GM12878 (cell line): ENCODE results near the gene RASGRF1. TPM values are rescaled to one million over a fixed set of nuclear protein-coding genes. Genes with fewer than 3 reads are reported as not detected.

Source experiments
- ATAC-seq: fragments of 200-7000 bp; cut with Tn5 transposase; 3 replicates; pipeline ENCODE4 v1.9.1; 2020; ENCODE audit warnings: mild to moderate bottlenecking, moderate library complexity
- BruUV-seq: library from RNA; stranded (reverse); fragments of 400-500 nt; replicated peaks from 2 replicates; lab custom pipeline; 2021; lab: Mats Ljungman, UMichigan
- CTCF ChIA-PET: fragments of 300-600 bp; sonication (Branson Sonifier 250); formaldehyde crosslinking; extraction: SDS; loops from one replicate; lab custom pipeline; 2021; ENCODE audit warnings: inconsistent platforms; lab: Yijun Ruan, JAX
- POLR2A ChIA-PET: fragments of 350-600 bp; formaldehyde crosslinking; extraction: SDS; loops from one replicate; lab custom pipeline; 2021; ENCODE audit warnings: inconsistent platforms; lab: Charles Lee
- RAD21 ChIA-PET: fragments of 300-600 bp; sonication (Branson Sonifier 250); formaldehyde crosslinking; loops from one replicate; lab custom pipeline; 2023; ENCODE audit warnings: antibody characterized with exemption; ENCODE audit not compliant: unreplicated experiment; lab: Charles Lee
- SMC1A ChIA-PET: fragments of 300-600 bp; sonication (Branson Sonifier 250); formaldehyde crosslinking; loops from one replicate; lab custom pipeline; 2023; ENCODE audit not compliant: unreplicated experiment, uncharacterized antibody; lab: Charles Lee
- DNase-seq: peaks from one replicate; pipeline ENCODE4 v3.0.0-alpha.2; 2011; ENCODE audit warnings: low read depth, low spot score
- FAIRE-seq: peaks from 3 replicates; lab custom pipeline; 2011; peaks lifted over from hg19 to GRCh38; lab: Jason Lieb, UNC
- H2AFZ ChIP-seq: 2 replicates; pipeline ENCODE4 v1.6.0; 2011; ENCODE audit warnings: low read depth, low read length, control low read depth; ENCODE audit not compliant: control insufficient read depth
- H3K27ac ChIP-seq: 2 replicates; pipeline ENCODE4 v1.5.1; 2011; ENCODE audit warnings: control low read depth; ENCODE audit not compliant: control insufficient read depth, insufficient read depth
- H3K27me3 ChIP-seq, 2 experiments: replicated peaks in 1 of 2; 2 replicates each; pipeline versions ENCODE4 v1.6.0 to v1.6.1; 2011; ENCODE audit warnings: low read length in 1 of 2; ENCODE audit not compliant: control insufficient read depth in 2 of 2, insufficient read depth in 2 of 2
- H3K36me3 ChIP-seq, 2 experiments: 2 replicates each; pipeline ENCODE4 v1.5.1; 2011; ENCODE audit warnings: low read length in 1 of 2; ENCODE audit not compliant: control insufficient read depth in 2 of 2, insufficient read depth in 2 of 2
- H3K4me1 ChIP-seq: 2 replicates; pipeline ENCODE4 v1.6.1; 2011; ENCODE audit warnings: mild to moderate bottlenecking, low read length, moderate library complexity, mixed read lengths; ENCODE audit not compliant: control insufficient read depth, insufficient read depth
- H3K4me2 ChIP-seq: 2 replicates; pipeline ENCODE4 v1.6.0; 2011; ENCODE audit warnings: control low read depth; ENCODE audit not compliant: control insufficient read depth, insufficient read depth
- H3K4me3 ChIP-seq: fragments of 200-600 bp; sonication (generic); 2 replicates; pipeline ENCODE4 v1.5.1; 2016
- H3K79me2 ChIP-seq: 2 replicates; pipeline ENCODE4 v1.6.0; 2011; ENCODE audit warnings: low read length; ENCODE audit not compliant: control insufficient read depth, insufficient read depth
- H3K9ac ChIP-seq: 2 replicates; pipeline ENCODE4 v1.8.0; 2011; ENCODE audit warnings: low read length, control low read depth, mixed read lengths; ENCODE audit not compliant: control insufficient read depth, insufficient read depth
- H3K9me3 ChIP-seq: replicated peaks from 3 replicates; pipeline ENCODE4 v1.5.1; 2011; ENCODE audit warnings: mild to moderate bottlenecking, low read length; ENCODE audit not compliant: control insufficient read depth, insufficient read depth
- H4K20me1 ChIP-seq: 2 replicates; pipeline ENCODE4 v1.6.0; 2011; ENCODE audit not compliant: control insufficient read depth, insufficient read depth
- BACH1 ChIP-seq: fragments of 450-650 bp; IDR thresholded peaks from 2 replicates; pipeline ENCODE4 v1.6.1; 2017; ENCODE audit warnings: mild to moderate bottlenecking, borderline replicate concordance
- CBX5 ChIP-seq: sonication (generic); IDR thresholded peaks from 2 replicates; pipeline ENCODE4 v1.6.1; 2016; ENCODE audit warnings: low read depth, moderate library complexity, mild to moderate bottlenecking, inconsistent platforms
- CHD2 ChIP-seq: IDR thresholded peaks from 2 replicates; pipeline ENCODE4 v1.6.1; 2011; ENCODE audit warnings: low read depth, low read length, improper control_type of control experiment, borderline replicate concordance
- CHD4 ChIP-seq: fragments of 200-600 bp; sonication (generic); IDR thresholded peaks from 2 replicates; pipeline ENCODE4 v1.6.1; 2016; ENCODE audit warnings: mild to moderate bottlenecking
- EED ChIP-seq: sonication (generic); IDR thresholded peaks from 2 replicates; pipeline ENCODE4 v1.6.1; 2016; ENCODE audit warnings: antibody characterized with exemption, low read depth
- FOXM1 ChIP-seq: IDR thresholded peaks from 2 replicates; pipeline ENCODE4 v1.6.1; 2012; ENCODE audit warnings: low read depth, mild to moderate bottlenecking, inconsistent platforms, low read length, moderate library complexity
- HDAC2 ChIP-seq: fragments of 200-600 bp; sonication (generic); IDR thresholded peaks from 2 replicates; pipeline ENCODE4 v1.6.1; 2017
- NFIC ChIP-seq: IDR thresholded peaks from 2 replicates; pipeline ENCODE4 v1.6.1; 2012; ENCODE audit warnings: low read depth, mild to moderate bottlenecking, inconsistent platforms, low read length, moderate library complexity
- POLR2AphosphoS2 ChIP-seq: IDR thresholded peaks from 2 replicates; pipeline ENCODE4 v1.6.1; 2011; ENCODE audit warnings: low read depth, mild to moderate bottlenecking, low read length, improper control_type of control experiment, moderate library complexity
- RAD21 ChIP-seq: IDR thresholded peaks from 2 replicates; pipeline ENCODE4 v1.6.1; 2011; ENCODE audit warnings: mild to moderate bottlenecking, low read depth, low read length, moderate library complexity; ENCODE audit not compliant: insufficient read depth
- RELB ChIP-seq: fragments of 450-650 bp; IDR thresholded peaks from 2 replicates; pipeline ENCODE4 v1.6.1; 2017; ENCODE audit warnings: low read depth, mild to moderate bottlenecking, moderate library complexity
- SMARCA5 ChIP-seq: fragments of 450-650 bp; IDR thresholded peaks from 2 replicates; pipeline ENCODE4 v1.6.1; 2017; ENCODE audit warnings: mild to moderate bottlenecking
- SMC3 ChIP-seq: IDR thresholded peaks from 2 replicates; pipeline ENCODE4 v1.6.1; 2011; ENCODE audit warnings: low read length, improper control_type of control experiment, borderline replicate concordance
- ZBTB40 ChIP-seq: fragments of 450-650 bp; IDR thresholded peaks from 2 replicates; pipeline ENCODE4 v1.6.1; 2016; ENCODE audit warnings: mild to moderate bottlenecking, moderate library complexity, borderline replicate concordance
- ZNF622 ChIP-seq: fragments of 450-650 bp; IDR thresholded peaks from 2 replicates; pipeline ENCODE4 v1.6.1; 2017; ENCODE audit warnings: mild to moderate bottlenecking, inconsistent platforms
- ZSCAN29 ChIP-seq: fragments of 450-650 bp; IDR thresholded peaks from 2 replicates; pipeline ENCODE4 v1.6.1; 2017; ENCODE audit warnings: mild to moderate bottlenecking, moderate library complexity
- WGBS: methylation state at CpG from one replicate; pipeline ENCODE4 v1.1.6; 2016; ENCODE audit warnings: low lambda C conversion rate; ENCODE audit not compliant: insufficient replicate concordance, insufficient coverage; ENCODE audit errors: missing lambda C conversion rate; 5-methylcytosine and 5-hydroxymethylcytosine counted together
- in situ Hi-C: fragments of 300-500 bp; cut with MboI; formaldehyde crosslinking; loops from 9 replicates; pipeline ENCODE4 v1.14.3; 2018; ENCODE audit warnings: mixed read lengths
- intact Hi-C: fragments of 100-400 bp; cut with micrococcal nuclease; formaldehyde crosslinking; loops from one replicate; pipeline ENCODE4 v1.14.2; 2022; ENCODE audit not compliant: unreplicated experiment
- polyA plus RNA-seq, 11 experiments: library from polyadenylated mRNA; depleted of rRNA in 4 of 11; unstranded in 6 of 11; stranded (reverse) in 5 of 11; fragments of >200 nt; fragmentation: Nextera tagmentation in 4 of 11; fragmentation: Illumina TruSeq in 1 of 11; extraction: Ambion mirVana in 4 of 11; extraction: Trizol in 1 of 11; gene quantifications; 1 replicate in 1 of 11; 2 replicates in 10 of 11; pipeline versions ENCODE4 v1.2.1 to v1.2.3, GENCODE V29; 2011 to 2016; ENCODE audit warnings: inconsistent platforms in 2 of 11, missing spikeins in 2 of 11, low read depth in 1 of 11
- total RNA-seq, 4 experiments: library from RNA; depleted of rRNA in 3 of 4; stranded (reverse); fragments of >200 nt in 3 of 4; fragmentation: Illumina TruSeq in 1 of 4; extraction: Trizol in 1 of 4; gene quantifications; 2 replicates each; pipeline versions ENCODE4 v1.2.1 to v1.2.3, GENCODE V29; 2013 to 2021
- TF ChIP-seq, protein P1 (sequence below): fragments of 450-650 bp; IDR thresholded peaks from 2 replicates; pipeline ENCODE4 v1.6.1; 2017; ENCODE audit warnings: mild to moderate bottlenecking, moderate library complexity

The RASGRF1 gene
- total and polyA plus RNA-seq, 10 of the 15 experiments (the other 5 are each of a cell fraction or from before 2014, with no cell fraction given), result 0.20 to 1.9 (median 0.86) TPM

DNA sequence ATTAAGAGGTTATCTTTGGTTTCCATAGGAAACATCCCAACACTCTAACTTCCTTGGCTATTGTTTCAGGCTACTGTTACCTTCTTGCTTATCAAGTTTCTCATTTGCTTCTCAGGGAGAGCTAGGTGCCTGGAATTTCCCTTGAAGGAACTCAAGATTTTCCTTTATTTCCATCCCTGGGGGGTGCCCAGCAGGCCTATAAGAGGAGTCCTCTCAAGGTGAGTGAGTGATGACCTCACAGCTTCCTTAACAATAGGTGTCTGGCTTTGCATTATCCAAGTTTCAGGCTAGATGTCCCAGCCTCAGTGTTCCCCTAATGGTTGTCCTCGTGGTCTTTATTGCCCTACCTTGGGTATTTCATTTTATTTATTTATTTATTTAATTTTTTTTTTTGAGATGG is 133.6 kb downstream of the RASGRF1 start:
- Histone ChIP-seq H3K4me2 (no peak overlapping the region), H3K27me3 (no peaks in the 10 kb centered on the region), H3K9me3 (no peaks in the 10 kb centered on the region), H3K79me2 (no peaks in the 10 kb centered on the region), H3K4me3 (no peak overlapping the region), H3K27ac (no peak overlapping the region), H3K9ac (no peak overlapping the region), H3K36me3 (no peaks in the 10 kb centered on the region), H3K4me1 (peaks cover under 1% of the 10 kb centered on the region; the same call in 1 of the 2 replicates), H2AFZ (no peak overlapping the region), H4K20me1 (no peaks in the 10 kb centered on the region)
- intact Hi-C loops, result no loop called here
- no peak for DNase-seq
- BruUV-seq, result no TSS peak
- POLR2A ChIA-PET, result no interaction called here
- no peak for ATAC-seq
- in situ Hi-C loops, result no loop called here
- RAD21 ChIA-PET, result no interaction called here
- whole genome bisulfite sequencing, result 0% methylated on average over 1 of the region's 1 CpG
- SMC1A ChIA-PET, result no interaction called here
- CTCF ChIA-PET, result interaction anchor here (0.7 to 1.3 kb wide), 2 partner anchors 13 to 32 kb away, joined by 3 read pairs; no protein-coding TSS in a partner anchor
- FAIRE-seq, result no peak
- TF ChIP-seq RELB (no peak), ZSCAN29 (no peak), SMARCA5 (no peak), CHD4 (no peak), CBX5 (no peak), ZBTB40 (no peak), POLR2AphosphoS2 (no peak), ZNF622 (no peak), HDAC2 (no peak), EED (no peak), NFIC (no peak), CHD2 (no peak), RAD21 (no peak), SMC3 (no peak), BACH1 (no peak), FOXM1 (no peak)
- TF ChIP-seq, protein P1, sequence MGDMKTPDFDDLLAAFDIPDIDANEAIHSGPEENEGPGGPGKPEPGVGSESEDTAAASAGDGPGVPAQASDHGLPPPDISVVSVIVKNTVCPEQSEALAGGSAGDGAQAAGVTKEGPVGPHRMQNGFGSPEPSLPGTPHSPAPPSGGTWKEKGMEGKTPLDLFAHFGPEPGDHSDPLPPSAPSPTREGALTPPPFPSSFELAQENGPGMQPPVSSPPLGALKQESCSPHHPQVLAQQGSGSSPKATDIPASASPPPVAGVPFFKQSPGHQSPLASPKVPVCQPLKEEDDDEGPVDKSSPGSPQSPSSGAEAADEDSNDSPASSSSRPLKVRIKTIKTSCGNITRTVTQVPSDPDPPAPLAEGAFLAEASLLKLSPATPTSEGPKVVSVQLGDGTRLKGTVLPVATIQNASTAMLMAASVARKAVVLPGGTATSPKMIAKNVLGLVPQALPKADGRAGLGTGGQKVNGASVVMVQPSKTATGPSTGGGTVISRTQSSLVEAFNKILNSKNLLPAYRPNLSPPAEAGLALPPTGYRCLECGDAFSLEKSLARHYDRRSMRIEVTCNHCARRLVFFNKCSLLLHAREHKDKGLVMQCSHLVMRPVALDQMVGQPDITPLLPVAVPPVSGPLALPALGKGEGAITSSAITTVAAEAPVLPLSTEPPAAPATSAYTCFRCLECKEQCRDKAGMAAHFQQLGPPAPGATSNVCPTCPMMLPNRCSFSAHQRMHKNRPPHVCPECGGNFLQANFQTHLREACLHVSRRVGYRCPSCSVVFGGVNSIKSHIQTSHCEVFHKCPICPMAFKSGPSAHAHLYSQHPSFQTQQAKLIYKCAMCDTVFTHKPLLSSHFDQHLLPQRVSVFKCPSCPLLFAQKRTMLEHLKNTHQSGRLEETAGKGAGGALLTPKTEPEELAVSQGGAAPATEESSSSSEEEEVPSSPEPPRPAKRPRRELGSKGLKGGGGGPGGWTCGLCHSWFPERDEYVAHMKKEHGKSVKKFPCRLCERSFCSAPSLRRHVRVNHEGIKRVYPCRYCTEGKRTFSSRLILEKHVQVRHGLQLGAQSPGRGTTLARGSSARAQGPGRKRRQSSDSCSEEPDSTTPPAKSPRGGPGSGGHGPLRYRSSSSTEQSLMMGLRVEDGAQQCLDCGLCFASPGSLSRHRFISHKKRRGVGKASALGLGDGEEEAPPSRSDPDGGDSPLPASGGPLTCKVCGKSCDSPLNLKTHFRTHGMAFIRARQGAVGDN, result no peak
